Activated T-cell treated with anti-CD3 and anti-CD28 coated beads, Interleukin-2, amount 50 U/mL, for 72 hours (primary cell): ENCODE measurements around the gene PPP1R14B. TPM values are rescaled to one million over a fixed set of nuclear protein-coding genes. Genes with fewer than 3 reads are reported as not detected.

Experiments used
- total RNA-seq, 2 donors: library from RNA; stranded (reverse); gene quantifications; one replicate each; pipeline ENCODE4 v1.2.3, GENCODE V29; 2022

The PPP1R14B gene
- total RNA-seq, 2 donors from 2014 or later = 121 to 149 TPM

Other genes starting within 250 kb of the PPP1R14B start
- 1 to 10 TPM in 1 of 2 donors, under 1 TPM in 1; 0.19 to 1.4 TPM for gene FLRT1, start 211.0 kb downstream of the PPP1R14B start, total RNA-seq
- 10 to 100 TPM; 17.4 to 18.4 TPM for gene MACROD1, start 80.8 kb downstream of the PPP1R14B start, total RNA-seq
- gene STIP1, start 60.8 kb downstream of the PPP1R14B start, total RNA-seq = 100 to 1,000 TPM; 246 to 256 TPM
- 100 to 1,000 TPM; 158 to 164 TPM for gene FERMT3, start 40.2 kb downstream of the PPP1R14B start, total RNA-seq
- gene TRPT1, start 20.8 kb downstream of the PPP1R14B start, total RNA-seq = 10 to 100 TPM; 19.7 to 25.5 TPM
- gene NUDT22, start 20.7 kb downstream of the PPP1R14B start, total RNA-seq = 10 to 100 TPM; 78.6 to 92.9 TPM
- 10 to 100 TPM; 42.2 to 54.1 TPM for gene DNAJC4, start 16.4 kb downstream of the PPP1R14B start, total RNA-seq
- gene VEGFB, start 12.4 kb downstream of the PPP1R14B start, total RNA-seq = 10 to 100 TPM; 65.4 to 67.3 TPM
- 10 to 100 TPM; 34.2 to 41.5 TPM for gene FKBP2, start 5.8 kb downstream of the PPP1R14B start, total RNA-seq
- 10 to 100 TPM in 1 of 2 donors, 1 to 10 TPM in 1; 9.1 to 10.5 TPM for gene PLCB3, start 4.6 kb upstream of the PPP1R14B start, total RNA-seq
- gene BAD, start 37.7 kb upstream of the PPP1R14B start, total RNA-seq = 10 to 100 TPM; 35.2 to 35.7 TPM
- gene GPR137, start 38.9 kb upstream of the PPP1R14B start, total RNA-seq = 10 to 100 TPM; 57.1 to 67.4 TPM
- under 1 TPM in 1 of 2 donors, not detected in 1; 0.35 TPM for gene KCNK4, start 44.4 kb upstream of the PPP1R14B start, total RNA-seq
- gene CATSPERZ, start 53.4 kb upstream of the PPP1R14B start, total RNA-seq = 1 to 10 TPM in 1 of 2 donors, under 1 TPM in 1; 0.53 to 1.1 TPM
- gene ESRRA, start 58.6 kb upstream of the PPP1R14B start, total RNA-seq = 10 to 100 TPM; 40.5 to 42.4 TPM
- 100 to 1,000 TPM; 145 to 154 TPM for gene TRMT112, start 70.6 kb upstream of the PPP1R14B start, total RNA-seq
- gene PRDX5, start 71.2 kb upstream of the PPP1R14B start, total RNA-seq = 100 to 1,000 TPM; 134 to 138 TPM
- gene CCDC88B, start 93.3 kb upstream of the PPP1R14B start, total RNA-seq = 100 to 1,000 TPM; 119 to 126 TPM
- gene RPS6KA4, start 112.2 kb upstream of the PPP1R14B start, total RNA-seq = 10 to 100 TPM; 16.6 to 18.4 TPM